Osteoblast (primary cell): ENCODE results near the gene DAPK1. TPM values are rescaled to one million over a fixed set of nuclear protein-coding genes. Genes with fewer than 3 reads are reported as not detected.

Experiments used
- DNase-seq: peaks from one replicate; pipeline ENCODE4 v3.0.0; 2011; ENCODE audit warnings: low spot score, mixed read lengths; ENCODE audit not compliant: insufficient read length; ENCODE audit errors: missing footprints
- H2AFZ ChIP-seq: 2 replicates; pipeline ENCODE4 v1.6.0; 2011; ENCODE audit warnings: mild to moderate bottlenecking, low read length
- H3K27ac ChIP-seq: 2 replicates; pipeline ENCODE4 v1.5.1; 2011; ENCODE audit warnings: mild to moderate bottlenecking, low read depth, low read length, moderate library complexity
- H3K27me3 ChIP-seq: 2 replicates; pipeline ENCODE4 v1.6.0; 2012; ENCODE audit warnings: mild to moderate bottlenecking, control low read depth, inconsistent platforms, low read length, moderate library complexity; ENCODE audit not compliant: insufficient read depth
- H3K36me3 ChIP-seq: 2 replicates; pipeline ENCODE4 v1.5.1; 2011; ENCODE audit warnings: mild to moderate bottlenecking, low read length, control low read depth, moderate library complexity; ENCODE audit not compliant: insufficient read depth
- H3K4me1 ChIP-seq: 2 replicates; pipeline ENCODE4 v1.5.1; 2011; ENCODE audit warnings: mild to moderate bottlenecking, low read length, control low read depth, moderate library complexity; ENCODE audit not compliant: insufficient read depth
- H3K4me2 ChIP-seq: 2 replicates; pipeline ENCODE4 v1.6.0; 2011; ENCODE audit warnings: mild to moderate bottlenecking, low read length; ENCODE audit not compliant: insufficient read depth
- H3K4me3 ChIP-seq: fragments of 200-600 bp; sonication (generic); 3 replicates; pipeline ENCODE4 v1.5.1; 2012; ENCODE audit warnings: mild to moderate bottlenecking, low read length, inconsistent platforms; ENCODE audit not compliant: insufficient read depth
- H3K79me2 ChIP-seq: 2 replicates; pipeline ENCODE4 v1.6.0; 2012; ENCODE audit warnings: mild to moderate bottlenecking, low read length, control low read depth, inconsistent platforms; ENCODE audit not compliant: insufficient read depth
- H3K9me3 ChIP-seq: 2 replicates; pipeline ENCODE4 v1.5.1; 2011; ENCODE audit warnings: low read depth, low read length, control low read depth
- H4K20me1 ChIP-seq: 2 replicates; pipeline ENCODE4 v1.6.0; 2012; ENCODE audit warnings: mild to moderate bottlenecking, low read length, control low read depth; ENCODE audit not compliant: insufficient read depth
- total RNA-seq: library from RNA; depleted of rRNA; stranded (reverse); fragments of >200 nt; gene quantifications from 2 replicates; pipeline ENCODE4 v1.2.3, GENCODE V29; 2012
- TF ChIP-seq, protein P1 (sequence below): IDR thresholded peaks from 2 replicates; pipeline ENCODE4 v1.5.1; 2011; ENCODE audit warnings: mild to moderate bottlenecking, low read depth, low read length, moderate library complexity; ENCODE audit errors: extremely low read depth

Gene DAPK1
- total RNA-seq, 1 donor = 55.4 TPM

GRCh38 chr9:87657190-87657589, 159.5 kb downstream of the DAPK1 start:
- Histone ChIP-seq H3K79me2 (no peaks in the 10 kb centered on the region), H2AFZ (no peak overlapping the region), H3K9me3 (no peaks in the 10 kb centered on the region), H3K4me2 (no peak overlapping the region), H3K4me3 (no peak overlapping the region), H3K4me1 (peaks cover 5% of the 10 kb centered on the region), H3K27me3 (peaks cover 15% of the 10 kb centered on the region), H3K27ac (no peak overlapping the region), H3K36me3 (peaks cover 3% of the 10 kb centered on the region), H4K20me1 (no peaks in the 10 kb centered on the region)
- TF ChIP-seq, protein P1, sequence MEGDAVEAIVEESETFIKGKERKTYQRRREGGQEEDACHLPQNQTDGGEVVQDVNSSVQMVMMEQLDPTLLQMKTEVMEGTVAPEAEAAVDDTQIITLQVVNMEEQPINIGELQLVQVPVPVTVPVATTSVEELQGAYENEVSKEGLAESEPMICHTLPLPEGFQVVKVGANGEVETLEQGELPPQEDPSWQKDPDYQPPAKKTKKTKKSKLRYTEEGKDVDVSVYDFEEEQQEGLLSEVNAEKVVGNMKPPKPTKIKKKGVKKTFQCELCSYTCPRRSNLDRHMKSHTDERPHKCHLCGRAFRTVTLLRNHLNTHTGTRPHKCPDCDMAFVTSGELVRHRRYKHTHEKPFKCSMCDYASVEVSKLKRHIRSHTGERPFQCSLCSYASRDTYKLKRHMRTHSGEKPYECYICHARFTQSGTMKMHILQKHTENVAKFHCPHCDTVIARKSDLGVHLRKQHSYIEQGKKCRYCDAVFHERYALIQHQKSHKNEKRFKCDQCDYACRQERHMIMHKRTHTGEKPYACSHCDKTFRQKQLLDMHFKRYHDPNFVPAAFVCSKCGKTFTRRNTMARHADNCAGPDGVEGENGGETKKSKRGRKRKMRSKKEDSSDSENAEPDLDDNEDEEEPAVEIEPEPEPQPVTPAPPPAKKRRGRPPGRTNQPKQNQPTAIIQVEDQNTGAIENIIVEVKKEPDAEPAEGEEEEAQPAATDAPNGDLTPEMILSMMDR = no peak
- peak; percentile 68 for DNase-seq

DNA sequence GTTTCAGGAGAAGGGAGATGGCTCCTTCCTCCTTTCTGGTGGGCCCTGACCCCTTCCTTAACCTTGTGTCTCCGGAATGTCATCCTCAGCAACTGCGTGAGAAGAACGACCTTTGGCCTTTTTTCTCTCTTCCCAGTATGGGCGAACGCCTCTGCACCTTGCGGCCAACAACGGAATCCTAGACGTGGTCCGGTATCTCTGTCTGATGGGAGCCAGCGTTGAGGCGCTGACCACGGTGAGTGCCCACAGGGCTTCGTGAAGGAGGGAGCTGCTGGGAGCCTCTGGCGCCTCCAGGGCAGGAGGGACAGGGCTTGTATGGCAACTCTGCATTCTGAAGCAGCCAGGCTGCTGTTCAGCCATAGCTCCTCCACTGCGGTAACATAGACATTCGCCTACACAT, 160.2 kb downstream of the DAPK1 start:
- Histone ChIP-seq H3K4me1 (peaks cover 5% of the 10 kb centered on the region), H3K79me2 (no peaks in the 10 kb centered on the region), H3K36me3 (peaks cover 3% of the 10 kb centered on the region), H3K27ac (no peak overlapping the region), H3K27me3 (peaks cover 15% of the 10 kb centered on the region), H3K4me3 (no peak overlapping the region), H3K4me2 (no peak overlapping the region), H3K9me3 (no peaks in the 10 kb centered on the region), H2AFZ (no peak overlapping the region), H4K20me1 (no peaks in the 10 kb centered on the region)
- no peak for DNase-seq
- TF ChIP-seq, protein P1 = no peak

DNA sequence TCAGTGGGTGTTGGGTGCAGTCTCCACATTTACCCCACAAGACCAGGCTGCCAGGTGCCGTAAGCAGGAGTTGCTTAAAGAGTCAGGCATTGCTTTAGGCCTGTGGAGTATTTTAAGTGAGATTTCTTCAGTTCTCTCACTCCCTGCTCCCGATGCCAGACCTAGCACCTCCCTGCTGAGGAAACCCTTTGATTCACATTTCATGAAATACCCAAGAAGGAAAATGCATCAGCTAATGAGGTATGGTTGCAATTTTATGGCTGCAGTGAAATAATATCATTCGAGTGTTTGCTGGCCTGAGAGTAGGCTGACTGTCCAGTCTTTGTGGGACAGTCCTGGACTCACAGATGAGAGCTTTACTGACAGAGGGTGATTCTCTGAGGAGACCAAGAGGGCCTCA, 160.8 kb downstream of the DAPK1 start:
- no peaks in the 10 kb centered on the region for H3K79me2 ChIP-seq
- peaks cover 15% of the 10 kb centered on the region for H3K27me3 ChIP-seq
- no peaks in the 10 kb centered on the region for H3K9me3 ChIP-seq
- no peak overlapping the region for H3K4me2 ChIP-seq
- no peaks in the 10 kb centered on the region for H4K20me1 ChIP-seq
- H3K4me3 ChIP-seq = no peak overlapping the region
- no peak overlapping the region for H3K27ac ChIP-seq
- no peak overlapping the region for H2AFZ ChIP-seq
- peaks cover 5% of the 10 kb centered on the region for H3K4me1 ChIP-seq
- TF ChIP-seq, protein P1 = no peak
- peaks cover 3% of the 10 kb centered on the region for H3K36me3 ChIP-seq
- DNase-seq = no peak

DNA sequence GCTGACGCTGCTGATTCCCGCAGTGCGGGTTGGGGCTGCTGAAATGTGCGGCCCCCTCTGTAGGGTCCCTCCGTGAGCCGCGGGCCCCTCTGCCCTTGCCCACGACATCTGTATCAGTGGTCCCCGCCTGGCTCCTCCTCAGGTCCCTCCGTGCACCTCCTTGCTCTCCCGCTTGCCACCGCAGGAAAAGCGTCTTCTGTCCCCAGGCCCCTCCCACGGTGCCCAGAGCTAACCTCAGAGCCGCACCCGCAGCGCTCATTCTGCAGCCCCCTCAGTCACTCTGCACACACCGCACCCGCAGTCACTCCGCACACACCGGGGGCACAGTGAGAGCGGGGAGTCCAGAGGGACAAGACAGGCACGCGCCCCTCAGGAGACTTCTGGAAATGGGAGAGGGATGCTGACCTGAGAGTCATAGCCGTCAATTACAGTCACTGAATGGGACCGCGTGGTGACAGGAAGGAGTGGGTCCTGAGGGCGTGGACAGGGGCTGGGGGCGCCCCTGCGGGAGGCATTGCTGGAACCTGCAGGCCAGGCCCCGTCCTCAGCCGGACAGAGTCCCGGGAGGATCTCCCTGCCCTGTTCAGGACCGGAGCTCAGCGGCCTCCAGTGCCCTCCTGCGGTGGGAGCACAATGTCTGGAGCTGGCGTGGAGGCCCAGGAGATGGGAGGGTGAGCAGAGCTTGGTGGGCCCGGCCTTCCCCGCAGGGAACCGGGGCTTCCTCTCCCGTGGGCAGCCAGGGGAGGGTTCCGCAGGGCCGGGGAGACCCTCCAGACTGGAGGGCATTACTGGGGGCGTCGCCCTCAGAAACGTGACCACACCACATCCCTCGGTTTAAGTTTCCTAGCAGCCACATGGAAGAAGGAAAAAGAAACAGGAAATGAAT, 162.1 kb downstream of the DAPK1 start:
- TF ChIP-seq, protein P1 = no peak
- no peak for DNase-seq

More for the DNA sequence above, 162.1 kb downstream of the DAPK1 start:
- Histone ChIP-seq H3K4me2 (no peak overlapping the region), H3K36me3 (peaks cover 3% of the 10 kb centered on the region), H3K79me2 (no peaks in the 10 kb centered on the region), H2AFZ (no peak overlapping the region), H3K27ac (no peak overlapping the region), H3K4me1 (peaks cover 5% of the 10 kb centered on the region), H4K20me1 (no peaks in the 10 kb centered on the region), H3K4me3 (no peak overlapping the region), H3K27me3 (peaks cover 9% of the 10 kb centered on the region), H3K9me3 (no peaks in the 10 kb centered on the region)
